Liver (tissue), 3 donors: ENCODE measurements around the gene ST7.

ENCODE experiments used
- EGR1 ChIP-seq, 2 donors: IDR thresholded peaks; 2 replicates each; pipeline ENCODE4 v1.6.1; 2016 to 2018; ENCODE audit warnings: antibody characterized with exemption in 2 of 2, low read depth in 2 of 2
- FOXA1 ChIP-seq: IDR thresholded peaks from 2 replicates; pipeline ENCODE4 v1.6.1; 2016; ENCODE audit warnings: antibody characterized with exemption
- HNF4G ChIP-seq: IDR thresholded peaks from 2 replicates; pipeline ENCODE4 v1.6.1; 2016; ENCODE audit warnings: antibody characterized with exemption
- NR2F2 ChIP-seq: IDR thresholded peaks from 2 replicates; pipeline ENCODE4 v1.6.1; 2016; ENCODE audit warnings: antibody characterized with exemption
- RAD21 ChIP-seq, 2 donors: IDR thresholded peaks; 2 replicates each; pipeline ENCODE4 v1.6.1; 2016; ENCODE audit warnings: antibody characterized with exemption in 2 of 2, mild to moderate bottlenecking in 2 of 2
- RXRA ChIP-seq, 2 donors: IDR thresholded peaks; 2 replicates each; pipeline ENCODE4 v1.6.1; 2017 to 2018; ENCODE audit warnings: antibody characterized with exemption in 2 of 2, mild to moderate bottlenecking in 1 of 2
- SP1 ChIP-seq: IDR thresholded peaks from 2 replicates; pipeline ENCODE4 v1.6.1; 2018; ENCODE audit warnings: antibody characterized with exemption, mild to moderate bottlenecking
- YY1 ChIP-seq: IDR thresholded peaks from 2 replicates; pipeline ENCODE4 v1.6.1; 2016; ENCODE audit warnings: antibody characterized with exemption, mild to moderate bottlenecking
- TF ChIP-seq, protein P1 (sequence below): fragments of 150-350 bp; IDR thresholded peaks from 2 replicates; pipeline ENCODE4 v1.5.1; 2017; ENCODE audit warnings: improper control_type of control experiment, low read depth, low read length; ENCODE audit not compliant: missing input control
- TF ChIP-seq, protein P2 (sequence below): IDR thresholded peaks from 2 replicates; pipeline ENCODE4 v1.6.1; 2016; ENCODE audit warnings: antibody characterized with exemption
- donor health status: healthy.
- donor health status: healthy.

DNA sequence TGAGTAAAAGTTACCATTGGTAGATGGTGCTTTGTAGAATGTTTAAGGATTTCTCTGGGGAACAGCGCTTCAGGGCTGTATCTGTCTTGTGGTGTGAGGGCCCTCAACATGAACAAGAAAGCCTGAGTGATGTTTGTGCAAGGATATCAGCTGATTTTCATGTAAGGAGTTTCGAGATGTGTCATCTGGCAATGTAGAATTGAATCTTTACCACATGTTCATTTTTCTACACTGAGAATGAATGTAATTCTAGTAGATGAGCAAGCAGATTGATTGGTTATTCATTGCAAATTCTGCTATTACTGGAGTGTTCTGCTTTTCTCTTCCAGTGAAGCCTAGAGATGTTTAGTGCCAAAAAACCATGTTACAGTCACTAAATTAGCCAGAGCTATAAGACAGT, 87.7 kb downstream of the ST7 start:
- TF ChIP-seq, protein P1, sequence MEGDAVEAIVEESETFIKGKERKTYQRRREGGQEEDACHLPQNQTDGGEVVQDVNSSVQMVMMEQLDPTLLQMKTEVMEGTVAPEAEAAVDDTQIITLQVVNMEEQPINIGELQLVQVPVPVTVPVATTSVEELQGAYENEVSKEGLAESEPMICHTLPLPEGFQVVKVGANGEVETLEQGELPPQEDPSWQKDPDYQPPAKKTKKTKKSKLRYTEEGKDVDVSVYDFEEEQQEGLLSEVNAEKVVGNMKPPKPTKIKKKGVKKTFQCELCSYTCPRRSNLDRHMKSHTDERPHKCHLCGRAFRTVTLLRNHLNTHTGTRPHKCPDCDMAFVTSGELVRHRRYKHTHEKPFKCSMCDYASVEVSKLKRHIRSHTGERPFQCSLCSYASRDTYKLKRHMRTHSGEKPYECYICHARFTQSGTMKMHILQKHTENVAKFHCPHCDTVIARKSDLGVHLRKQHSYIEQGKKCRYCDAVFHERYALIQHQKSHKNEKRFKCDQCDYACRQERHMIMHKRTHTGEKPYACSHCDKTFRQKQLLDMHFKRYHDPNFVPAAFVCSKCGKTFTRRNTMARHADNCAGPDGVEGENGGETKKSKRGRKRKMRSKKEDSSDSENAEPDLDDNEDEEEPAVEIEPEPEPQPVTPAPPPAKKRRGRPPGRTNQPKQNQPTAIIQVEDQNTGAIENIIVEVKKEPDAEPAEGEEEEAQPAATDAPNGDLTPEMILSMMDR, result no peak
- TF ChIP-seq RAD21 (IDR thresholded peaks at IDR 0.05) (no peak), YY1 (no peak), EGR1 (IDR thresholded peaks at IDR 0.05; ENCODE audit: low read depth in 2 of 2) (no peak), HNF4G (no peak), RXRA (IDR thresholded peaks at IDR 0.05) (no peak), NR2F2 (no peak), FOXA1 (no peak), SP1 (no peak)
- TF ChIP-seq, protein P2, sequence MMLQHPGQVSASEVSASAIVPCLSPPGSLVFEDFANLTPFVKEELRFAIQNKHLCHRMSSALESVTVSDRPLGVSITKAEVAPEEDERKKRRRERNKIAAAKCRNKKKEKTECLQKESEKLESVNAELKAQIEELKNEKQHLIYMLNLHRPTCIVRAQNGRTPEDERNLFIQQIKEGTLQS, result no peak
